Liver (tissue), 9 donors: ENCODE measurements around the gene IL4. TPM values are rescaled to one million over a fixed set of nuclear protein-coding genes. Genes with fewer than 3 reads are reported as not detected.

Experiments
- DNase-seq: peaks from one replicate; pipeline ENCODE4 v3.0.0-alpha.2; 2017; ENCODE audit warnings: low spot score
- H3K27ac ChIP-seq, 2 donors: one replicate each; pipeline ENCODE4 v1.7.0; 2013; ENCODE audit warnings: inconsistent platforms in 2 of 2, low read length in 2 of 2, control low read depth in 1 of 2, low read depth in 1 of 2, mild to moderate bottlenecking in 1 of 2
- H3K27me3 ChIP-seq, 4 donors: one replicate each; pipeline versions ENCODE4 v1.6.1 to v1.7.0; 2013; ENCODE audit warnings: low read length in 3 of 4, inconsistent platforms in 1 of 4, mild to moderate bottlenecking in 1 of 4, moderate library complexity in 1 of 4; ENCODE audit not compliant: control insufficient read depth in 4 of 4, insufficient read depth in 4 of 4
- H3K36me3 ChIP-seq, 4 donors: one replicate each; pipeline versions ENCODE4 v1.6.1 to v1.7.0; 2013; ENCODE audit warnings: low read length in 3 of 4, mild to moderate bottlenecking in 3 of 4, low read depth in 1 of 4, moderate library complexity in 1 of 4; ENCODE audit not compliant: control insufficient read depth in 4 of 4, insufficient read depth in 3 of 4
- H3K4me1 ChIP-seq, 4 donors: one replicate each; pipeline versions ENCODE4 v1.6.1 to v1.7.0; 2013; ENCODE audit warnings: low read length in 3 of 4, mild to moderate bottlenecking in 3 of 4, moderate library complexity in 1 of 4; ENCODE audit not compliant: control insufficient read depth in 4 of 4, insufficient read depth in 4 of 4
- H3K4me3 ChIP-seq, 3 donors: one replicate each; pipeline versions ENCODE4 v1.6.1 to v1.7.0; 2013; ENCODE audit warnings: low read length in 3 of 3, control low read depth in 1 of 3, low read depth in 1 of 3, mild to moderate bottlenecking in 1 of 3
- H3K9ac ChIP-seq, 2 donors: one replicate each; pipeline ENCODE4 v1.7.0; 2013; ENCODE audit warnings: low read length in 2 of 2, mild to moderate bottlenecking in 2 of 2, moderate library complexity in 2 of 2, control low read depth in 1 of 2, low read depth in 1 of 2
- H3K9me3 ChIP-seq, 4 donors: one replicate each; pipeline versions ENCODE4 v1.6.1 to v1.7.0; 2013; ENCODE audit warnings: low read length in 3 of 4; ENCODE audit not compliant: control insufficient read depth in 4 of 4
- CTCF ChIP-seq: fragments of 150-350 bp; IDR thresholded peaks from 2 replicates; pipeline ENCODE4 v1.5.1; 2017; ENCODE audit warnings: improper control_type of control experiment, low read depth, low read length; ENCODE audit not compliant: missing input control
- FOXA1 ChIP-seq: IDR thresholded peaks from 2 replicates; pipeline ENCODE4 v1.6.1; 2016; ENCODE audit warnings: antibody characterized with exemption
- FOXA2 ChIP-seq: IDR thresholded peaks from 2 replicates; pipeline ENCODE4 v1.6.1; 2016; ENCODE audit warnings: antibody characterized with exemption
- GABPA ChIP-seq, 2 donors: IDR thresholded peaks in 1 of 2; conservative IDR thresholded peaks in 1 of 2; 2 replicates each; pipeline ENCODE4 v1.6.1; 2016; ENCODE audit warnings: antibody characterized with exemption in 2 of 2, mild to moderate bottlenecking in 1 of 2, moderate library complexity in 1 of 2
- HNF4A ChIP-seq, 2 donors: conservative IDR thresholded peaks; 2 replicates each; pipeline ENCODE4 v1.6.1; 2016; ENCODE audit warnings: antibody characterized with exemption in 2 of 2, mild to moderate bottlenecking in 2 of 2
- HNF4G ChIP-seq: IDR thresholded peaks from 2 replicates; pipeline ENCODE4 v1.6.1; 2016; ENCODE audit warnings: antibody characterized with exemption
- NR2F2 ChIP-seq: IDR thresholded peaks from 2 replicates; pipeline ENCODE4 v1.6.1; 2016; ENCODE audit warnings: antibody characterized with exemption
- REST ChIP-seq: IDR thresholded peaks from 2 replicates; pipeline ENCODE4 v1.6.1; 2016; ENCODE audit warnings: antibody characterized with exemption, mild to moderate bottlenecking
- RXRA ChIP-seq, 2 donors: IDR thresholded peaks; 2 replicates each; pipeline ENCODE4 v1.6.1; 2017 to 2018; ENCODE audit warnings: antibody characterized with exemption in 2 of 2, mild to moderate bottlenecking in 1 of 2
- SP1 ChIP-seq: IDR thresholded peaks from 2 replicates; pipeline ENCODE4 v1.6.1; 2018; ENCODE audit warnings: antibody characterized with exemption, mild to moderate bottlenecking
- ZBTB33 ChIP-seq: IDR thresholded peaks from 2 replicates; pipeline ENCODE4 v1.6.1; 2016; ENCODE audit warnings: antibody characterized with exemption
- WGBS: extraction: QIAGEN DNeasy Blood & Tissue Kit; methylation state at CpG from one replicate; pipeline ENCODE4 v1.1.7; 2013; 5-methylcytosine and 5-hydroxymethylcytosine counted together
- polyA plus RNA-seq, 2 donors: library from polyadenylated mRNA; stranded (reverse) in 1 of 2; unstranded in 1 of 2; fragments of 200-250 nt in 1 of 2; fragments of >200 nt in 1 of 2; fragmentation: Nextera tagmentation in 1 of 2; extraction: Ambion mirVana in 1 of 2; gene quantifications; one replicate each; pipeline versions ENCODE4 v1.2.1 to v1.2.3, GENCODE V29; 2013 to 2015
- total RNA-seq, 2 donors: library from RNA; depleted of rRNA; stranded (reverse); fragments of >200 nt; gene quantifications; one replicate each; pipeline ENCODE4 v1.2.3, GENCODE V29; 2014
- donor health status: healthy.
- donor health status: healthy.
- donor health status: healthy.
- donor health status: healthy.
- donor health status: healthy.

Gene IL4
- total and polyA plus RNA-seq, 4 donors, result not detected

GRCh38 chr5:132662925-132663770 is 10.6 kb upstream of the IL4 start:
- 82% methylated on average over 25 of the region's 25 CpGs for WGBS

More at GRCh38 chr5:132662925-132663770, 10.6 kb upstream of the IL4 start:
- H3K27ac ChIP-seq, result no peak overlapping the region
- TF ChIP-seq FOXA1 (no peak), GABPA (IDR thresholded peaks at IDR 0.05 in 1 of 2, conservative IDR thresholded peaks at IDR 0.05 in 1 of 2) (no peak), HNF4A (conservative IDR thresholded peaks at IDR 0.05) (no peak), RXRA (IDR thresholded peaks at IDR 0.05) (no peak), ZBTB33 (no peak), FOXA2 (no peak), SP1 (no peak), CTCF (no peak), NR2F2 (no peak), REST (no peak), HNF4G (no peak)
- no peaks in the 10 kb centered on the region for H3K27me3 ChIP-seq
- H3K9ac ChIP-seq, result no peak overlapping the region
- no peaks in the 10 kb centered on the region for H3K4me1 ChIP-seq
- H3K4me3 ChIP-seq, result no peak overlapping the region
- H3K9me3 ChIP-seq, result no peaks in the 10 kb centered on the region
- no peak for DNase-seq
- no peaks in the 10 kb centered on the region for H3K36me3 ChIP-seq
